ENCODE results near the gene TCF4. TPM values are rescaled to one million over a fixed set of nuclear protein-coding genes. Genes with fewer than 3 reads are reported as not detected.
A peak's percentile ranks its signal among the peaks of the same experiment; 100 is the strongest.

TCF4 gene
- total and polyA plus RNA-seq, 2 donors (not counting 1 experiment from before 2014, with no cell fraction given), result 68.5 to 353 TPM

GRCh38 chr18:55319459-55320193, 268.4 kb downstream of the TCF4 start:
- Mint-ChIP-seq H3K9me3 (ENCODE audit: insufficient read depth) (no peaks in the 10 kb centered on the region), H3K4me1 (peaks cover 60% of the 10 kb centered on the region)
- peak overlapping the region; percentile 81 for H3K4me2 ChIP-seq (replicated peaks; ENCODE audit: low read depth, low read length, poor library complexity, severe bottlenecking)

More at GRCh38 chr18:55319459-55320193, 268.4 kb downstream of the TCF4 start:
- POLR2A ChIA-PET, result no interaction called here
- peaks cover 46 to 69% of the 10 kb centered on the region in 2 donors for H3K4me1 ChIP-seq (ENCODE audit: control insufficient read depth in 2 of 2, insufficient read depth in 2 of 2, low read length in 2 of 2)
- peaks cover 95% of the 10 kb centered on the region for H3K79me2 ChIP-seq (ENCODE audit: control insufficient read depth, insufficient read depth, low read length)
- TF ChIP-seq EZH2 (IDR thresholded peaks at IDR 0.05; ENCODE audit: borderline replicate concordance, insufficient read depth, low read depth, low read length, poor library complexity, severe bottlenecking), result no peak
- TF ChIP-seq CTCF (IDR thresholded peaks at IDR 0.05), result no peak
- CTCF ChIA-PET, result interaction anchor here (1.0 to 6.4 kb wide), 5 partner anchors 11 to 85 kb away, joined by 3 to 26 read pairs (median 4); no protein-coding TSS in a partner anchor
- H3K4me3 ChIP-seq (ENCODE audit: control extremely low read depth in 1 of 5, extremely low read depth in 1 of 5, insufficient read depth in 1 of 5, low read depth in 2 of 5, low read length in 4 of 5), result peak overlapping the region; percentile 79 to 97 (median 84)
- Mint-ChIP-seq H3K27me3 (no peaks in the 10 kb centered on the region), H3K4me3 (peak overlapping the region; percentile 96), H3K27ac (peak overlapping the region; percentile 83)
- H3K9me3 ChIP-seq (ENCODE audit: control extremely low read depth in 1 of 3, control insufficient read depth in 2 of 3, insufficient read depth in 1 of 3, low read length in 2 of 3), result no peaks in the 10 kb centered on the region
- H3K27ac ChIP-seq (ENCODE audit: low read length in 2 of 2), result peak overlapping the region; percentile 47 to 93
- no peaks in the 10 kb centered on the region for H3K27me3 ChIP-seq (replicated peaks in 1 of 4; ENCODE audit: control extremely low read depth in 1 of 4, control insufficient read depth in 3 of 4, insufficient read depth in 4 of 4, low read length in 3 of 4)
- intact Hi-C loops (cut with micrococcal nuclease), result loop anchor here (2.0 to 10.0 kb wide), 9 partner anchors 13 to 1333 kb away; partner anchors contain the start of genes POLI, TCF4, TXNL1 and WDR7
- peak overlapping the region; percentile 94 for H3K9ac ChIP-seq (ENCODE audit: low read length)
- no peaks in the 10 kb centered on the region for H3K36me3 ChIP-seq (replicated peaks in 1 of 2; ENCODE audit: control extremely low read depth in 1 of 2, control insufficient read depth in 1 of 2, extremely low read depth in 1 of 2, insufficient read depth in 2 of 2, low read length in 1 of 2)
- ATAC-seq (ENCODE audit: low read depth) (no peak), DNase-seq (no peak)
- peaks cover 11% of the 10 kb centered on the region for H4K20me1 ChIP-seq (ENCODE audit: control insufficient read depth, insufficient read depth, low read length, poor library complexity, severe bottlenecking)
- no CpG with 5 or more reads among the region's 6 CpGs for WGBS (ENCODE audit: insufficient coverage)
- peak overlapping the region; percentile 71 for H2AFZ ChIP-seq (ENCODE audit: insufficient read depth, low read depth, low read length, poor library complexity, severe bottlenecking)

Measured in B cell (primary cell).